ENCODE results near the gene AP2B1. TPM values are rescaled to one million over a fixed set of nuclear protein-coding genes. Genes with fewer than 3 reads are reported as not detected.

AP2B1 gene
- total RNA-seq, 1 experiment from 2014 or later, result 198 TPM

DNA sequence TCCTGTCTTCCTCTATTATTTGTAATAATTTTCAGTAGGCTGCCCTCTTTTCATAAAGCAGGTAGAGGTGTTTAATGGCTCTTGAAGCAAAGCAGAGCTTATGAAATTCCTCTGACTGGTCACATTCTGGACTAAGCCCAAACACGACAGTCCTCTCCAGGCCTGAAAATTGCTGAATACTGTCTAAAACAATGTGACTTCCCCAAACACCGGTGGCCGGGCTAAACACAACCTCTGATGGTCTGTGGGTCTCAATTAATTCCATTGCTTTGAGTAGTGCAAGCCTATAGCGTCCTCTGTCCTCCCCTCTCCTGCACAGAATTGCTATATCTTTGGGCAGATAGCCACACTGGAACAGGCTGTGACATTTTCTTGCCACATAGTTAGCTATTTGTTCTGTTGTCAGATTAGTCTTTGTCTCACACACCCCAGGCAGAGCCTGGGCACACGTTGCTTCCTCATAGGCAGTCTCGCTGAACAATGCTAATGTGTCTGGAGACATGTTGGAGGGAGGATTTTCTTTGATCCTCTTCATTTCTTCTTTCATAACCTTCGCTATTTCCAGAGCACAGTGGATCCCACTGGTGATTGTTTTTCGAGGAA, 38.8 kb upstream of the AP2B1 start:
- no peaks in the 10 kb centered on the region for H4K20me1 ChIP-seq (ENCODE audit: insufficient read depth)
- ChIA-PET CTCF (no interaction called here), RAD21 (ENCODE audit: low non-redundant PET in 1 of 2, low total read pairs in 2 of 2, uncharacterized antibody in 2 of 2, unreplicated experiment in 2 of 2) (no interaction called here), POLR2A (no interaction called here)
- H3K27ac ChIP-seq (ENCODE audit: low read depth, low read length), result no peak overlapping the region
- H3K4me1 ChIP-seq (ENCODE audit: control insufficient read depth in 1 of 2, insufficient read depth in 2 of 2, low read length in 2 of 2), result no peaks in the 10 kb centered on the region
- no peak overlapping the region for H3K4me3 ChIP-seq (replicated peaks in 1 of 2; ENCODE audit: low read depth in 1 of 2, low read length in 2 of 2)
- BruUV-seq (replicated peaks), result no TSS peak
- no peaks in the 10 kb centered on the region for H3K79me2 ChIP-seq (ENCODE audit: insufficient read depth, low read length)
- H3K9me3 ChIP-seq (ENCODE audit: control insufficient read depth in 1 of 2, insufficient read depth in 1 of 2, low read depth in 1 of 2, low read length in 2 of 2), result no peaks in the 10 kb centered on the region
- no peaks in the 10 kb centered on the region for H3K9me2 ChIP-seq (ENCODE audit: insufficient read depth)
- no peaks in the 10 kb centered on the region for H3K36me3 ChIP-seq (ENCODE audit: control insufficient read depth in 1 of 2, insufficient read depth in 2 of 2, low read length in 2 of 2)
- H3K27me3 ChIP-seq (ENCODE audit: insufficient read depth, low read length), result peaks cover 44% of the 10 kb centered on the region; the same call in 1 of the 2 replicates
- DNase-seq (ENCODE audit: low read depth, low spot score) (no peak), ATAC-seq (no peak)
- no peak overlapping the region for H3K9ac ChIP-seq (ENCODE audit: low read length)
- TF ChIP-seq SIN3A (IDR thresholded peaks at IDR 0.05; ENCODE audit: low read depth), result no peak
- TF ChIP-seq EZH2 (IDR thresholded peaks at IDR 0.05), result no peak
- TF ChIP-seq SRF (IDR thresholded peaks at IDR 0.05; ENCODE audit: low read depth), result no peak
- TF ChIP-seq, protein P1, sequence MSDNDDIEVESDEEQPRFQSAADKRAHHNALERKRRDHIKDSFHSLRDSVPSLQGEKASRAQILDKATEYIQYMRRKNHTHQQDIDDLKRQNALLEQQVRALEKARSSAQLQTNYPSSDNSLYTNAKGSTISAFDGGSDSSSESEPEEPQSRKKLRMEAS (IDR thresholded peaks at IDR 0.05), result no peak
- TF ChIP-seq, protein P2, sequence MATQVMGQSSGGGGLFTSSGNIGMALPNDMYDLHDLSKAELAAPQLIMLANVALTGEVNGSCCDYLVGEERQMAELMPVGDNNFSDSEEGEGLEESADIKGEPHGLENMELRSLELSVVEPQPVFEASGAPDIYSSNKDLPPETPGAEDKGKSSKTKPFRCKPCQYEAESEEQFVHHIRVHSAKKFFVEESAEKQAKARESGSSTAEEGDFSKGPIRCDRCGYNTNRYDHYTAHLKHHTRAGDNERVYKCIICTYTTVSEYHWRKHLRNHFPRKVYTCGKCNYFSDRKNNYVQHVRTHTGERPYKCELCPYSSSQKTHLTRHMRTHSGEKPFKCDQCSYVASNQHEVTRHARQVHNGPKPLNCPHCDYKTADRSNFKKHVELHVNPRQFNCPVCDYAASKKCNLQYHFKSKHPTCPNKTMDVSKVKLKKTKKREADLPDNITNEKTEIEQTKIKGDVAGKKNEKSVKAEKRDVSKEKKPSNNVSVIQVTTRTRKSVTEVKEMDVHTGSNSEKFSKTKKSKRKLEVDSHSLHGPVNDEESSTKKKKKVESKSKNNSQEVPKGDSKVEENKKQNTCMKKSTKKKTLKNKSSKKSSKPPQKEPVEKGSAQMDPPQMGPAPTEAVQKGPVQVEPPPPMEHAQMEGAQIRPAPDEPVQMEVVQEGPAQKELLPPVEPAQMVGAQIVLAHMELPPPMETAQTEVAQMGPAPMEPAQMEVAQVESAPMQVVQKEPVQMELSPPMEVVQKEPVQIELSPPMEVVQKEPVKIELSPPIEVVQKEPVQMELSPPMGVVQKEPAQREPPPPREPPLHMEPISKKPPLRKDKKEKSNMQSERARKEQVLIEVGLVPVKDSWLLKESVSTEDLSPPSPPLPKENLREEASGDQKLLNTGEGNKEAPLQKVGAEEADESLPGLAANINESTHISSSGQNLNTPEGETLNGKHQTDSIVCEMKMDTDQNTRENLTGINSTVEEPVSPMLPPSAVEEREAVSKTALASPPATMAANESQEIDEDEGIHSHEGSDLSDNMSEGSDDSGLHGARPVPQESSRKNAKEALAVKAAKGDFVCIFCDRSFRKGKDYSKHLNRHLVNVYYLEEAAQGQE (IDR thresholded peaks at IDR 0.05; ENCODE audit: low read depth), result no peak
- TF ChIP-seq FOSL1 (IDR thresholded peaks at IDR 0.05; ENCODE audit: low read depth), result no peak
- TF ChIP-seq, protein P3, sequence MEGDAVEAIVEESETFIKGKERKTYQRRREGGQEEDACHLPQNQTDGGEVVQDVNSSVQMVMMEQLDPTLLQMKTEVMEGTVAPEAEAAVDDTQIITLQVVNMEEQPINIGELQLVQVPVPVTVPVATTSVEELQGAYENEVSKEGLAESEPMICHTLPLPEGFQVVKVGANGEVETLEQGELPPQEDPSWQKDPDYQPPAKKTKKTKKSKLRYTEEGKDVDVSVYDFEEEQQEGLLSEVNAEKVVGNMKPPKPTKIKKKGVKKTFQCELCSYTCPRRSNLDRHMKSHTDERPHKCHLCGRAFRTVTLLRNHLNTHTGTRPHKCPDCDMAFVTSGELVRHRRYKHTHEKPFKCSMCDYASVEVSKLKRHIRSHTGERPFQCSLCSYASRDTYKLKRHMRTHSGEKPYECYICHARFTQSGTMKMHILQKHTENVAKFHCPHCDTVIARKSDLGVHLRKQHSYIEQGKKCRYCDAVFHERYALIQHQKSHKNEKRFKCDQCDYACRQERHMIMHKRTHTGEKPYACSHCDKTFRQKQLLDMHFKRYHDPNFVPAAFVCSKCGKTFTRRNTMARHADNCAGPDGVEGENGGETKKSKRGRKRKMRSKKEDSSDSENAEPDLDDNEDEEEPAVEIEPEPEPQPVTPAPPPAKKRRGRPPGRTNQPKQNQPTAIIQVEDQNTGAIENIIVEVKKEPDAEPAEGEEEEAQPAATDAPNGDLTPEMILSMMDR (IDR thresholded peaks at IDR 0.05 in 2 of 3, conservative IDR thresholded peaks at IDR 0.05 in 1 of 3; ENCODE audit: borderline replicate concordance in 1 of 3, insufficient read depth in 1 of 3, low read depth in 2 of 3, low read length in 2 of 3), result no peak
- TF ChIP-seq SP1 (IDR thresholded peaks at IDR 0.05; ENCODE audit: low read depth), result no peak
- TF ChIP-seq EGR1 (IDR thresholded peaks at IDR 0.05; ENCODE audit: low read depth), result no peak
- no peak for TF ChIP-seq ZNF274 (IDR thresholded peaks at IDR 0.05; ENCODE audit: low read depth, low read length)
- TF ChIP-seq CEBPB (IDR thresholded peaks at IDR 0.05; ENCODE audit: low read depth), result no peak
- TF ChIP-seq, protein P4, sequence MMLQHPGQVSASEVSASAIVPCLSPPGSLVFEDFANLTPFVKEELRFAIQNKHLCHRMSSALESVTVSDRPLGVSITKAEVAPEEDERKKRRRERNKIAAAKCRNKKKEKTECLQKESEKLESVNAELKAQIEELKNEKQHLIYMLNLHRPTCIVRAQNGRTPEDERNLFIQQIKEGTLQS (IDR thresholded peaks at IDR 0.05), result no peak
- no peak for TF ChIP-seq TCF7L2 (IDR thresholded peaks at IDR 0.05; ENCODE audit: borderline replicate concordance, extremely low read depth, insufficient read depth, insufficient read length)
- TF ChIP-seq CBX3 (IDR thresholded peaks at IDR 0.05; ENCODE audit: low read depth), result no peak
- TF ChIP-seq JUND (IDR thresholded peaks at IDR 0.05), result no peak
- no peak for TF ChIP-seq EZH2phosphoT487 (IDR thresholded peaks at IDR 0.05; ENCODE audit: borderline replicate concordance)
- no peak for TF ChIP-seq ELF1 (IDR thresholded peaks at IDR 0.05; ENCODE audit: borderline replicate concordance, low read depth)
- TF ChIP-seq POLR2AphosphoS5 (IDR thresholded peaks at IDR 0.05; ENCODE audit: low read depth, low read length), result no peak
- no peak for TF ChIP-seq ZFX (IDR thresholded peaks at IDR 0.05)
- H3K4me2 ChIP-seq (ENCODE audit: low read length), result no peak overlapping the region
- intact Hi-C loops (cut with micrococcal nuclease), result no loop called here
- H2AFZ ChIP-seq (ENCODE audit: low read depth, low read length, poor library complexity, severe bottlenecking), result no peak overlapping the region
